PC-3 (cell line): ENCODE results near the gene ADARB2.

ENCODE experiments used
- EZH2 ChIP-seq: fragments of 300-600 bp; sonication (generic); IDR thresholded peaks from one replicate; pipeline ENCODE4 v1.6.1; 2017; ENCODE audit warnings: antibody characterized with exemption, mild to moderate bottlenecking, low read length; ENCODE audit not compliant: unreplicated experiment
- EZH2phosphoT487 ChIP-seq: fragments of 300-600 bp; sonication (generic); IDR thresholded peaks from 2 replicates; pipeline ENCODE4 v1.6.1; 2018; ENCODE audit warnings: mild to moderate bottlenecking, antibody characterized with exemption, low read length, borderline replicate concordance
- TF ChIP-seq, protein P1 (sequence below): fragments of 300-600 bp; sonication (generic); conservative IDR thresholded peaks from 2 replicates; pipeline ENCODE4 v1.5.1; 2017; ENCODE audit warnings: antibody characterized with exemption, low read depth, mild to moderate bottlenecking, low read length

DNA sequence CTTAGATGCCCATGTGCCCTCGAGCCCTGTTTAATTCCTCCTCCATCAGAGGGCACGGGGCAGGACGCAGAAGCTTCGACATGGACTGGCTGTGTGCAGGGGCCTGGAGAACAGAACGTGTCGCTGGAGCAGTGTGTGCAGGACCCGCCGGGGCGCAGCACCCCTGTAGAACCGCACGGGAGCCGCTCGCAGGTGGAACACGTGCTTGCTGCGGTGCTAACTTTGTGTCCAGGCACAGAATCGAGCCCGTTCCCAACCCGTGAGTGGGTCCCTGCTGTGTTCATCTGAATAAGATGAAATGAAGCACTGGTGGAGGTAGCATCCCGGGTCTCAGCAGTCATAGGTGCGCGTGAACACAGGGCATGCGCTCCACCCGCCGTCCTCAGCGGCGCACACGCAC is 564.2 kb downstream of the ADARB2 start:
- TF ChIP-seq, protein P1, sequence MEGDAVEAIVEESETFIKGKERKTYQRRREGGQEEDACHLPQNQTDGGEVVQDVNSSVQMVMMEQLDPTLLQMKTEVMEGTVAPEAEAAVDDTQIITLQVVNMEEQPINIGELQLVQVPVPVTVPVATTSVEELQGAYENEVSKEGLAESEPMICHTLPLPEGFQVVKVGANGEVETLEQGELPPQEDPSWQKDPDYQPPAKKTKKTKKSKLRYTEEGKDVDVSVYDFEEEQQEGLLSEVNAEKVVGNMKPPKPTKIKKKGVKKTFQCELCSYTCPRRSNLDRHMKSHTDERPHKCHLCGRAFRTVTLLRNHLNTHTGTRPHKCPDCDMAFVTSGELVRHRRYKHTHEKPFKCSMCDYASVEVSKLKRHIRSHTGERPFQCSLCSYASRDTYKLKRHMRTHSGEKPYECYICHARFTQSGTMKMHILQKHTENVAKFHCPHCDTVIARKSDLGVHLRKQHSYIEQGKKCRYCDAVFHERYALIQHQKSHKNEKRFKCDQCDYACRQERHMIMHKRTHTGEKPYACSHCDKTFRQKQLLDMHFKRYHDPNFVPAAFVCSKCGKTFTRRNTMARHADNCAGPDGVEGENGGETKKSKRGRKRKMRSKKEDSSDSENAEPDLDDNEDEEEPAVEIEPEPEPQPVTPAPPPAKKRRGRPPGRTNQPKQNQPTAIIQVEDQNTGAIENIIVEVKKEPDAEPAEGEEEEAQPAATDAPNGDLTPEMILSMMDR = no peak
- no peak for TF ChIP-seq EZH2
- TF ChIP-seq EZH2phosphoT487 = no peak
